CD4-positive, alpha-beta T cell treated with Interleukin-4 for 4 hours (primary cell): ENCODE results near the gene PLA2G15.
A peak's percentile ranks its signal among the peaks of the same experiment; 100 is the strongest.

Experiments used
- DNase-seq: peaks from one replicate; pipeline ENCODE4 v3.0.0-alpha.2; 2020

The PLA2G15 gene, protein sequence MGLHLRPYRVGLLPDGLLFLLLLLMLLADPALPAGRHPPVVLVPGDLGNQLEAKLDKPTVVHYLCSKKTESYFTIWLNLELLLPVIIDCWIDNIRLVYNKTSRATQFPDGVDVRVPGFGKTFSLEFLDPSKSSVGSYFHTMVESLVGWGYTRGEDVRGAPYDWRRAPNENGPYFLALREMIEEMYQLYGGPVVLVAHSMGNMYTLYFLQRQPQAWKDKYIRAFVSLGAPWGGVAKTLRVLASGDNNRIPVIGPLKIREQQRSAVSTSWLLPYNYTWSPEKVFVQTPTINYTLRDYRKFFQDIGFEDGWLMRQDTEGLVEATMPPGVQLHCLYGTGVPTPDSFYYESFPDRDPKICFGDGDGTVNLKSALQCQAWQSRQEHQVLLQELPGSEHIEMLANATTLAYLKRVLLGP

DNA sequence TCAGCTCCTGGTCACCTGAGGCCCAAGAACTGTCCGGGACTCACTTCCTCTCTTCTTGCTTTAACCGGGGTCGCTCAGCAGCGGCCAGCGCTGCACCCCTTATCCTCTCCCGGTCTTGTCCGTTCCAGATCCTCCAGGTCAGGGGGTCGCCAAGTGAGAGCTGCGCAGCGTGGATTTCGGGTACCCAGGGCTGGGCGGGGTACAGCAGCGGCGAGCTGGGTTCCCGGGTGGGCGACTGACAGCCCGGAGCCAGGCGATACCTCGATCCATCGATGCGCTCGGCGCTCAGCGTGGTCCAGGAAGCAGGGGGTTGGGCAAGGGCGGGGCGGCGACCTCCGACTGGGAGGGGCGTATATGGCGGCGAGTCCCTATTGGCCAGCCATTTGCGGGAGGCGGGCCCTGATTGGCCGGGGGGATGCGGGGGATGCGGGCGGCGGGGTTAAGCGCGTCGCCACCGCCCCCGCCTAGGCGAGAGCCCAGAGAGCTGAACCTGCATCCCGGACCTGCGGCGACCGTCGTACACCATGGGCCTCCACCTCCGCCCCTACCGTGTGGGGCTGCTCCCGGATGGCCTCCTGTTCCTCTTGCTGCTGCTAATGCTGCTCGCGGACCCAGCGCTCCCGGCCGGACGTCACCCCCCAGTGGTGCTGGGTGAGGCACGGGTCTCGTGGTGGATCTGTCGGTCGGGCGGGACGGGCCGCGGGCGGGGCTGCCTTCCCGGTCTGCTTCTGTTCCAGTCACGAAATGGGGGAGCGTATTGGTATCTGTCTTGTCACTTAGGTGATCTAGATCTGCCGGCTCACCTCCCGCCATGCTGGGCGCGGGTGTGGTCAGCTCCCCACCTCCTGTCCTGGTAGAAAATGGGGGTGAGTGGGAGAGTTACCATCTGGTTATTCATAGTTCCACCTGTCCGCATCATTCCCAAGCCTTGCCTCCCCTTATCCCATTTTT is at the start of gene PLA2G15:
TSS of gene PLA2G15 (plus strand) at position 471 of the 951 bp plus-strand sequence. CDS start at position 525, 54 bp downstream.
- peak; percentile 96 for DNase-seq

DNA sequence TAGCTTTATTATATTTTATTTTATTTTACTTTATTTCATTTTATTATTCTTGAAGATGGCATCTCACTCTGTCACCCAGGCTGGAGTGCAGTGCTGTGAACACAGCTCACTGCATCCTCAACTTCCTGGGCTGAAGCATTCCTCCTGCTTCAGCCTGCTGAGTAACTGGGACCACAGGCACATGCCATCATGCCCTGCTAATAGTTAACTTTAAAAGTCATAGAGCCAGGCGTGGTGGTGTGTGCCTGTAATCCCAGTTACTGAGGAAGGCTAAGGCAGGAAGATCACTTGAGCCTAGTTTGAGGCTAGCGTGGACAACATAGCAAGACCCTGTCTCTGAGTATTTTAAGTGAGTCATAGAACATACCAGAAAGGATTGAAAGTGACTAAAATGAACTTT is 47.9 kb upstream of the PLA2G15 start:
- DNase-seq = no peak

DNA sequence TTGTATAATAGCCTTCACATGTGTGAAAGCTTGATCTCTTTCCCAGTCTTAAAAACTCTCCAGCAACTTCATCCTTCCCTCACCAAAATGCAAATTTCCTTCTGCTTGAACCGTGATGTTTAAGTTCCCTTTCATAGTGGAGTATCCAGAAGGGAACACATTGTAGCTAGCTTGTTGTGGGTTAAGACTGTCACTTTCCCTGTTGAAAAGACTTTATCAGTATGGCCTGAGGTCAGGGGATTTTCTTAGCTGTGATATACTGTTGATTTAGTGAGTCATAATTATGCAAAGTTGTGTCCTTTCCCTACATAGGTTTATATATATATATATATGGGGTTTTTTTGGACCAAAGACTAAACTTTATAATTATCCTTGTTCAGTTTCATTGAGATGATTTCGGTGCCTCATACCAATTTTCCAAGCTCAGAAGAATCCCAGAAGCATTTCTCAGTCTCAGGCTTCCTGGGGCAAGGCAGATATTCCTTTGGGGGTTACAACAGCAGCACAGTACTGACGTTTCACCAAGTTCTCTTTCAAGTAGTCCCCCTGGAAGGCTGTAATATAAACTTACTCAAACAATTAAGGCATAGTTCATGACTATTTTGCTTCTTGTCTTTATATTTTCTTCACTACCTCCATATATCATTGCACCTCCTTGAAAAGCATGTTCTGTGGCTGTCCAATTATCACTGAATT is 44.9 kb upstream of the PLA2G15 start:
- DNase-seq = peak; percentile 10

DNA sequence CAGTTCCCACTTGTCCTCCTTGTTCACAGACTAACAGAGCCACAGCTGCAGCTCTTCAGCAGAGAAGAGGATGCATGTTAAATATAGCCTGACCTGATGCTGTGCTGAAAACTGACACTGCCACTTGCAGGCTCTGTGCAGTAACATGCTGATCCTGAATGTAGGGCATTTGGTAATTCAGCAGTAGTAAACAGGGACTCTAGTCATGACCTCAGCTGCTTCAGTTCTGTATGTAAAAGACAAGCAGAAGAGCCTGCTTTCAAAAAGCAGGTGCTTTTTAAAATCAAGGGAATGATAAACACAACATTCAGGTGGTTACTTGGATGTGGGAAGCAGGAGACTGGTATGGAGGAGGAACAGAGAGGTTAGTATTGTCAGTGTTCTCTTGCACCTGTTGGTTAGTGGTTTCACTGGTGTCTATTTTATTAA is 43.1 kb upstream of the PLA2G15 start:
- DNase-seq = no peak

DNA sequence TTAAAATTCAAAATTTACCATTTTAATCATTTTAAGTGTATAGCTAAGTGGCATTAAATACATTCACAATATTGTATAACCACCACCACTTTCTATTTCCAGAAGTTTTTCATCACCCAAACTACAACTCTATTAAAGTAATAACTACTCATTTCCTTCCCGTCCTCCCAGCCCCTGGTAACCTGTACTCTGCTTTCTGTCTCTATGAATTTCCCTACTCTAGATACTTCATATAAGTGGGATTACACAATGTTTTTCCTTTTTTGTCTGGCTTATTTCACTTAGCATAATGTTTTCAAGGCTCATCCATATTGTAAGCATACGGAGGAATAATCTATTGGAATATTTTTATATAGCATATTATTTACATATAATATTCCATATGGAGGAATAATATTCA is 38.9 kb upstream of the PLA2G15 start:
- no peak for DNase-seq

DNA sequence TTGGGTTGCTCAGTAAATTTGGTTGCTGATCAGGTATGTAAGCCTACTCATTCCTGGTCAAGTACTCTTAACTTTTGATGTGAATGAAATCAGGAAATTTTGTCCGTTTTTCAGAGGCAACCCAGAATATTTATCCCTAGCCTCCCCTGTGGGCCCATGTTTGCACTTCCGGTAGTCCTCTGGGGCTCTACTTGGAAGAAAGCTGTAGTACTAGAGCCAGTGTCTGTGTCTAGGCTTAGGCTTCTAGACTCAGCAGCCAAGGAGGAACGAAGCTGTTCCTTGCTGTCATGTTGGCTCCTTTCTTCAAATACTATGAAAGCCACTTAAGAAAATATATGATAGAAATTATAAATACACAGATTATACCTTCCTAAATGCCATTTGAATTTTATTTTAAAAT is 30.4 kb upstream of the PLA2G15 start:
- no peak for DNase-seq

DNA sequence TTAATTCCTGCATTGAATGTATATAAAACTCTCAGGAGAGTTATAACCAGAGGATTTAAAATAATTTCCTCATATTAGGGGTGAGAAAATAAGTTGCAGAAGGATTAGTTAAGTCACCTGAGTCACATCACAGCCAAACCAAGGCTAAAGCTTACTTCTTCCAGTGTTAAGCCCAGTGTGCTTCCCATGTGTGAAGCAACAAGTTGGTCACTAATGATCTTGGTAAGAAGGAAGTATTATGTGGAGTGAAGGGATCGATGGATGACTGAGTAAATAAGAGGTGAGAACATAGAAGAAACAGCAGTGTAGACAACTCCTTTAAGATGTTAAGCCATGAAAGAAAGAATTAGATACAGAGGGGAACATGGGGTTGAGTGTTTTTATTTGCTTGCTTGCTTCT is 29.9 kb upstream of the PLA2G15 start:
- no peak for DNase-seq

DNA sequence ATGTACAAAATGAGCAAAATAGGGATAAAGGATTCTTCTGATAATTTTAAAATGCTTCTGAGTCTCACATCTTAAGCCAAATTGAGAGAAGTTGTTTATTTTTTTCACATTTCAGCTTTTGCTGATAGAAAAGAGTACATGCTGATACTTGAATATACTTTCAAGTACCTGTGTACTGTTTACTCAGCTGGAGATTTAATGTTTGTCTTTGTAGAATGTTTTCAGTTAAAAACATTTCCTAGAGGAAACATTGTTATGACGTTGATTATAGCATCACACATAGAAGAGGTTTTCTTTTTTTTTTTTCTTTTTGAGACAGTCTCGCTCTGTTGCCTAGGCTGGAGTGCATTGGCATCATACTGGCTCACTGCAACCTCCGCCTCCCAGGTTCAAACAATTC is 28.9 kb upstream of the PLA2G15 start:
- DNase-seq = no peak

DNA sequence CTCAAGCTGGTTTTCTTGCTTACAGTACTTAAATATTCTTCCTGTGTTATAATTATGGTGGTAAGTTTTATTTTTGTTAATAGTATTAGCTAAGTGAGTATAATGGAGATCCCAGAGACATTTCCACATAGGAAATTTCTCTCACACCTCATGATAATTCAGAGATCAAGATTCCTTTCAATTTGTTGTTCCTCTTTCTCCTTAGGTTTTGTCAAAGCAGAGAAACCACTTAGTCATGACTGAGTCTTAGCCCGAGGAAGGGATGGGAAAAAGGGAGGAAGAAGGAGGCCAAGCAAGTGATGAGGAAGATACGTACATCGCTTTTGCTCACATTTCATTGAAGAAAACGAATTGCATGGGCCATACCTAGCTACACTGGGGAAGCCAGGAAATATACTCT is 27.7 kb upstream of the PLA2G15 start:
- DNase-seq = no peak

DNA sequence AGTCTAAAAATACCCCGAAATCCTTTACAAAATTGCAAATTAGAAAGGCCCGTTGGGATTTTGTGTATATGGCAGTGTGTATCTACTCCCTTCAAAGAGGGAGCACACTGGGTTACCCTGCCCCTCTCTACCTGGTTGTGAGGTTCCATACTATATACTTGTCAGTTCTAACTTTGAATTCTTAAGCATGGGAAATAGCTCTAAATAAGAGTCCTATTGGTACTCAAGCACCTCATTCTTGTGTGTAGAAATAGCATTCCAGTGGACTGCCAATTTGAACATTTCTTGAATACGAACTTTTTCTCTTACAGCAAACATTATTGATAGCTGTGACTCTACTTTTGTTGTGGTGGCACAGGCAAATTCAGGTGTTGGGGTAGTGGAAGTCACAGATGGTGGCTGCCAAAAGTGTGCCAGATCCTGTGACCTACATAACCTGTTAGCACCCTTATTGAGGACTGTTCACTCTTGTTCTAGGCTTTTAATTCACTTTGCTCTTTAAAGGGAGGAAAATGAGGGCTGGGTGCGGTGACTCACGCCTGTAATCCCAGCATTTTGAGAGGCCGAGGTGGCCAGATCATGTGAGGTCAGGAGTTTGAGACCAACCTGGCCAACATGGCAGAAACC is 25.3 kb upstream of the PLA2G15 start:
- DNase-seq = no peak

DNA sequence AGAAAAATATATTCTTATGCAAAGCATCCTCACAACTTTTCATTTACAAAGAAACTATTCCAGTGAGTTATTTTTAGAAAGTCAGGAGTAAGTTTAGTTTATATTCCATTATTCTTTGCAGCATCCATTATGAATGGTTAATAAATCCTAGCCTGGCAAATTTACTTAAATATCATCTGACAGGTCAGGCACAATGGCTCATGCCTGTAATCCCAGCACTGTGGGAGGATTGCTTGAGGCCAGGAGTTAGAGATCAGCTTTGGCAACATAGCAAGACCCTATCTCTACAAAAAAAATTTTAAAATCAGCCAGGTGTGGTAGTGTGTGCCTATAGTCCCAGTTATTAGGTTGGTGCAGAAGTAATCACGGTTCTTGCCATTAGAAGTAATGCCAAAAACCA is 22.1 kb upstream of the PLA2G15 start:
- no peak for DNase-seq

DNA sequence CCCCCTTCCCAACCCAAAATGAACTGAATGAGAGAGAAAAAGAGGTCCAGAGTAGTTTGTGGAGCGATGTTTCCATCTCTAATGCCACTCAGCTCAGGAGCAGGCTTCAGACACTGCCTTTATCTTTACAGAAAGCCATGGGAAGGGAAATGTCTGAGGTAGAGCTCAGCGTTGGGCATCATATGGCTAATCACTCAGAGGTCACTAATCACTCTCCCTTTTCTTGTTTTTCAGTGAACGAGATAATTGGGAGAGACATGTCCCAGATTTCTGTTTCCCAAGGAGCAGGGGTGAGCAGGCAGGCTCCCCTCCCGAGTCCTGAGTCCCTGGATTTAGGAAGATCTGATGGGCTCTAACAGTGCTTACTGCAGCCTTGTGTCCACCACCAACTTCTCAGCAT is 19.1 kb upstream of the PLA2G15 start:
- no peak for DNase-seq

DNA sequence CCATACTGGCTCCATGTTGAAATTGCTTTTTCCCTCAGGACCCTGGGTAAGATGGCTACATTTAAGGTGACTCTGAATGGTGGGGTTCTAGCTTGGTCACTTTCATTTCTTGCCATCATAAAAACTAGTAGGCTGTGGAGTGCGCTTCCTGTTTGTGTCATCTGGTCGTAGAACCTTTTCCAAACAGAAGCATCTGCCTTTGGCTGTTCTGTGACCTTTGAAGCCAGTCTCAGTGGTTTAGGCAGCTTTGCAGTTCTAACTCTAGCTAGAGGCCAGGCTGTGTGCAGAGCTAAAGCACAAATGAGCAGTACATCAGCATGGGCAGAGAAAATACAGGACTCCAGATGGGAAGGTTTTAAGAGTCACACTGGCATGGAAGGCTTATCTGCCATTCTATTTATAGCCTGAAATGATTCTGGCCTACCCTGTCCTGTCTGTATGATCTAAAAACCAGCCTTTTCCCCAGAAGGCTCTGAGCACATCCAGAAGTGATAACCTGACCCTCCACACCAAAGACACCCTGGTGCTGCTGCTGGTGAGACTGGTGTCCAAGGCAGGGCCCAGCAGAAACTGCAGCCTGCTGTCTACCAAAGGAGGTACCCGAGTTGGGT is 17.9 kb upstream of the PLA2G15 start:
- DNase-seq = no peak

DNA sequence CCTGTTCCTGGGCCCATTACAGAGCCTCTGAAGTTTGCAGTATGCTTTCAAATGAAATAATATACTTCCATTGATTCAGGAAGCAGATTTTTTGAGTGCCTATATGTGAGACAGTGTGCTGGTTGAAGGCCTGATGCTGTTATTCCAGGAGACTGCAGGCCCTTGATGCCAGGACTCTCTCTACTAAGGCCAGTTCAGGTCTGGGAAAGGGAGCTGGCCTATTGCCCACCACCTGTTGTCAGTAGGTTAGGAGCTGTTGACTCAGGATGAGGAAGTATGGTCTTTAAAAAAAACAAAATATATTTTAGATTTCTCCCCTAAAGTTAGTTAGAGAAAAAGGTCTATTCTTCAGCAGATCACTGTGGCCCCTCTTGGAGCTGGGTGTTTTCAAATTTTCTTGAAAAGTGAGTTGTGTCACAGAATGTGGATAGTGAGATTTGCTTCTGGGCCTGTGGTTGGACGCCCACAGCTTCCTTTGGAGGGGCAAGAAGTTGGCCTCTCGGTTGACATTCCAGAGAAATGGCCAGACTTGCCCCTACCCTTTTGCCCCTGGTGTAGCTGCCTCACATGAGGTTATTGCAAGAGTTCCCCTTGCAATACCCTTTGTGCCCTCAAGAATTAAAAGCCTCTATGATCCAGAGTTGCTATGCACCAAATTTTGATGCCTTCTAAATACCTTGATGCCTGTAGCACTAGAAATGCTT is 17.2 kb upstream of the PLA2G15 start:
- no peak for DNase-seq

DNA sequence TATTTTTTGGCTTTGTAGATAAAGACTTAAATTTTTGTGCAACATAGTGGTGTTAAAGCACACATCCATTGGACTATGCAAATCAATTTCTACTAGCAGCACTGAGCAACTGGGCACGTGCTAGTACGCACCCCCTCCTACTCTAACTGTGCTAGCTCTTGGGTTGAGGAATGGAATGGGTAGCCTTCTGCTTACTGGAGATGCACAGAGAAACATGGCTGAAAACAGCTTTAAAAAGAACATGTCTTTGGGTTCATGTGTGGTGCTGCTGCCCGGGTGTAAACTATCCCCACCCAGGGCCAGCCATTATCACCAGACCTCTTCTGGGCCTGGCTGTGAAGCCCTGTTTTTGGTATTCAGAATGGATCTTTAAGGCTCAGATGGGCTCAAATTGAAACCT is 16.5 kb upstream of the PLA2G15 start:
- DNase-seq = no peak

DNA sequence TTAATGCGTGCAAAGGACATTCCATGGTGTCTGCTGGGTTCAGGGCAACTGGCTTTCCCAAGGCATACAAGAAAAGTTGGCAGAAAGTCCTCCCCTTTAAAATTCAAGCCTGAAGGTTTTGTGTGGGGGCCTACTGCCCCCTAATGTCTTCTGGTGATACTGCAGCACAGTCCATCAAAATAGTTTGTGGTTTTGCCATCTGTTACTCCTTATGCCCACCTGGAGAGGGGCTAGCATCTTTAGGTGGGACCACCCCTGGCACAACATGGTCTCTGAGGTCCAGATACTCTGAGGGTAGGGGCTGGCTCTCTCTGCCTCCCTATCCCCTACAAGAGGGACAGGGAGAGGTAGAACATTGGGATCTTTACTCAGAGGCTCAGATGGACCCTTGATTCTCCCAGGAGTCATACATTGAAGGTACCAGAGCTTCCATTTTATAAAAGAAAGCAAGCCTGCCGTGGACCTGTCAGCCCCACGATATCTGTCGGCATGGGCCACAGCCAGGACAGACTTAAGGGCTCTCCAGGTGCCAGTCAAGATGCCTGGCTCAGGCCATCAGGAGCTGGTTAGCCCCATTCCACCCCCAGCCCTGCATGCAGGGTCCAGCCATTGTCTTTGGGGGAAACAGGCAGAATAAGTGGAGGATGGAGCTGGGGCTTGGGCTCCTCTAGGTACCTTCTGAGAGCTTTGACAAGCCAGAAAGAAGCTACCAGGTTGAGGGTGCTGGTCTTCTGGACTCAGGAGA is 15.6 kb upstream of the PLA2G15 start:
- DNase-seq = peak; percentile 57

DNA sequence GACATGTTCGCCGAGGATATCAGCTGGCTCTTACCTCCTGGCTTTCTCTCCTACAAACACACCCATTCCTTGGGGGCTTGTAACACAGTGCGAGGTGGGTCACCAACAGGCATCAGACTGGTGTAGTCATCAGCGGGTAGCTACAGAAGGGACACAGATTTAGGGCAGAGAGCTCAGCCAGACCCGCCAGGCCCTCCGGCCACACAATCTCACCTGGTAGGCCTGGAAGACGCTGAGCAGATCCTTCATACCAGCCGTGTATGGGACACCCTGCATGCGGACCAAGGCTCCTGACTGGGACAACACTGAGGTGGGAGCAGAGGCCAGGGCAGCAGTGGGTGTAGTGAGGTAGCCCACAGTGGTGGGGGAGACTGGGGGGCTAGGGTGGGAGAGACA is 15.0 kb upstream of the PLA2G15 start:
- no peak for DNase-seq

DNA sequence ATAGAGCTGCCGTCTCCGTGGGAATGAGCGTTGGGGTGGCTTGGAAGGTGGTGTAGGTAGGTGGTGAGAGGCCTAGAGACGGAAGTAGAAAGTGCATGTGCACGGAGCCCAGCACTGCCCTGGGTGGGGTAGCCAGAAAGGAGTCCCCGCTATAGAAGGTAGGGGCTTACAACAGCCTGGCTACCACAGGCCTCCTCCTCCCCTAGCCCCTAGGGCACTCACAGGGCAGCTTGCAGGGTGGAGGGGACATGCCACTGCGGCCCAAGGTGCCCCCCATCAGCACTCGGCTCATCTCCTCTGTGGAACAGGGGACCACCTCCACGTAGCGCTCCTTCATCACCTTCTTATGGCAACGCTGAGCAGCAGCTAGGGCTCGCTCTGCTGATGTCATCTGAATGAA is 14.2 kb upstream of the PLA2G15 start:
- no peak for DNase-seq

DNA sequence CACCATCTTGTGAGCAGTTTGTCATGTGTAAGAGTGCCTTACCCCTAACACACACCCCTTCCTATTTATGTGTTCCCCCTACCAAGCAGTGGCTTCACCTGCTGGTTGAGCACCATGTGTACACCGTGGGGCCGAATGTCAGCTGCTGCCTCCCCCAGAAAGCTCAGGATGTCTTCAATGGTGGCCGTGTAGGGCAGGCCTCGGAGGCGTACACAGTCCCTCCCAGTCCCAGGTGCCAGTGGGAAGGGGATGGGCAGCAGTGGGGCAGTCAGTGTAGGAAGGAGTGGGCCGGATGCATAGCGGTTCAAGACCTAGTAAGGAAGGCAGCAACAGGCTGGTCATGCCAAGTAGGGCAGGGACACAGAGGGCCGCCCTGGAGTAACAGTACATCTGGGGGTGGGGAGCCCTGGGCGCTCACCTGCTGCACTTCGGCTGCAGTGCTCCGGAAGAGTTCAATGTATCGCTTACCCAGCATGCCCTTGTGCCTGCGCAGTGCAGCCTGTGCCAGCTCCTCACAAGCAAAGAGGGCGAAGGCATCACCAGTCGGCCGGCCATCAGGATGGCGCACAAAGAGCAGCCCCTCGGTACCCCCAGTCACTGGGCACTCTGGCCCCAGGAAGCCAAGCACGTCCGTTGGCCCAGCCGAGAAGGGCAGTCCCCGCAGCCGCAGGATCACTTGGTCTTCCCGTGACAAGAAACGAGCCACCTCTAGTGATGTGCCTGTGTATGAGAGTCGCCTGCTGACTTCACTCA is 13.6 kb upstream of the PLA2G15 start:
- no peak for DNase-seq

DNA sequence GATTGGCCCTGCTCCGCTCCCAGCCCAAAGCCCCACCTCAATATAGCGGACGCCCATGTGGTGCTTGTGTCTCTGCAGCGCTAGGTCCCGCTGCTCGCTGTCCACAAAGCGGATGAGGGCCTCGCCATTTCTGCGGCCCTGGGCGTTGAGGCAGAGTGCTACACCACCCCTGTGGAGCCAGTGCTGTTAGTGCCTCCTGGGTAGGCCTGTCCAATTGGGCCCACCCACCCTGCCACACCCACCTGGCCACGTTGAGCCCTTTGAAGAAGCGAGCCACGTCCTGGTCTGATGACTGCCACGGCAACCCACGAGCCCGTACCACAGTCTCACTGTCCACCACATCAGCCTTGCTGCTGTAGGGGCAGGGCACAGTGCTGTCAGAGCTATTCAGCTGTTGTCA is 12.8 kb upstream of the PLA2G15 start:
- DNase-seq = no peak
